Motor neuron (in vitro differentiated cells): ENCODE data around the gene CEP295NL. TPM values are rescaled to one million over a fixed set of nuclear protein-coding genes. Genes with fewer than 3 reads are reported as not detected.
"Not testable (repeated sequence)": the region's sequence is repeated elsewhere in the genome, so short reads cannot be mapped to it uniquely, and the experiment has no call there.

Source experiments
- ATAC-seq, 8 experiments: fragments of 200-7000 bp; cut with Tn5 transposase; replicated peaks in 6 of 8; 2 replicates each; pipeline ENCODE4 v1.8.0; 2021; ENCODE audit warnings: mild to moderate bottlenecking in 8 of 8, moderate library complexity in 8 of 8
- H3K27ac ChIP-seq, 2 donors: fragments of 250-450 bp; sonication (Bioruptor Pico); 2 replicates each; pipeline ENCODE4 v1.9.0; 2021; ENCODE audit warnings: antibody characterized with exemption in 2 of 2, mild to moderate bottlenecking in 2 of 2, moderate library complexity in 1 of 2
- H3K4me1 ChIP-seq, 2 donors: fragments of 250-450 bp; sonication (Bioruptor Pico); replicated peaks in 1 of 2; 2 replicates each; pipeline ENCODE4 v1.6.1; 2021; ENCODE audit warnings: antibody characterized with exemption in 2 of 2, mild to moderate bottlenecking in 2 of 2, moderate library complexity in 1 of 2
- H3K4me3 ChIP-seq, 5 donors: fragments of 250-450 bp; sonication (Bioruptor Pico); 2 replicates each; pipeline ENCODE4 v1.9.0; 2021; ENCODE audit warnings: antibody characterized with exemption in 5 of 5, mild to moderate bottlenecking in 5 of 5, moderate library complexity in 4 of 5
- WGBS, 10 experiments: fragments of 450-650 bp; shearing (Covaris generic); methylation state at CpG; one replicate each; pipeline ENCODE4 v1.0.0; 2022; 5-methylcytosine and 5-hydroxymethylcytosine counted together
- in situ Hi-C, 9 experiments: fragments of 400-800 bp; cut with MboI; loops; one replicate each; pipeline ENCODE4 v1.15.0; 2021; ENCODE audit warnings: low sequenced_read_pairs in 9 of 9, low pct_unique_long_range_greater_than_20kb in 2 of 9; ENCODE audit not compliant: unreplicated experiment in 9 of 9
- total RNA-seq, 8 experiments: library from RNA; unstranded; fragments of 300-600 nt; gene quantifications; 2 replicates each; pipeline versions ENCODE4 v1.2.3 to v1.2.4, GENCODE V29; 2022

CEP295NL gene
- total RNA-seq, 8 experiments from 2014 or later: 0.29 to 1.7 (median 0.61) TPM

- H3K4me3 ChIP-seq: no peak overlapping the region
- in situ Hi-C loops: no loop called here
- peaks cover 41 to 51% of the 10 kb centered on the region in 2 donors for H3K4me1 ChIP-seq
- WGBS, 10 experiments: 67 to 100% (median 94%) methylated on average over 1 to 8 of the region's 12 CpGs
- H3K27ac ChIP-seq: no peak overlapping the region
- no peak for ATAC-seq
Observed at GRCh38 chr17:78886954-78887353, 16.0 kb downstream of the CEP295NL start.

GRCh38 chr17:78885956-78886355 lies 17.0 kb downstream of the CEP295NL start:
- no peak for ATAC-seq
- in situ Hi-C loops: no loop called here
- Histone ChIP-seq H3K4me1 (peaks cover 35 to 44% of the 10 kb centered on the region in 2 donors), H3K4me3 (no peak overlapping the region), H3K27ac (no peak overlapping the region)
- 60 to 100% (median 70%) methylated on average over 1 to 3 of the region's 8 CpGs; no CpG with 5 or more reads in 5 of the 10 experiments for WGBS, 10 experiments

DNA sequence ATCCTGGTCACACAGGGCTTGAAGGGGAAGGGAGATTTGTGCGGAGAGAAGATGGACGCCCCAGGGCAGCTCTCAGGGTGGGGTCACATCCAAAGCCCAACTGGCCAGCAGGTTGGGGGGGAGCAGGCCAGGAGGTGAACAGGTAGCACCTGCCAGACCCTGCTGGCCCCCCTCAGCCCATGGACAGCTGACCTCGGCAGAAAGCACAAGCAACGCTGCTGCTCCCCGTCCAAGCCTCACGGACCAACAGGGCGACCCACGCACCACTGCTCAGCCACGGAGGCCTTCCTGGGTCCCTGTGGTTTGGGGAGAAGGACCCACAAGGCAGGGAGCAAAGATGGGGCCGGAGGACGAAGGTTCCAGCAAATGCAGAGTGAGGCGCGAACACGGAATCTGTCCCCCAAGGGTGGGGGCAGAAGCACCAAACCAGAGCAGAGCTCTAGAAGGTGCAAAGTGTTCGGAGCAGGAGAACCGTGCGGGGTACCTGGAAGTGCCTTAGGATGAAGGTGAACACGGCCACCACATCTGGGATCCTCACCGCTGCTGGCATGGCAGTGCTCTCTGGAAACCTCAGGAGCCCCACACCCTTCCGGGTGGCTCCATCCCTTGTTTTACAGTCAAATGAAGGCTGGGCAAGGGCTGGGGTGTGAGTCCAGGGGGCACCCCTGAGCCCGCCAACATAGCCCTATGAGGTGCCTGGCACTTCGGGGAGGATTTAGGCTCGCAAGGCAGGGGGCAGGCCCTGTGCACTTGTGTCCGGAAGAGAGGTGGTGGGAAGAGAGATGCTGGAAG lies 17.9 kb downstream of the CEP295NL start:
- peaks cover 34 to 36% of the 10 kb centered on the region in 2 donors for H3K4me1 ChIP-seq
- ATAC-seq: no peak
- in situ Hi-C loops: no loop called here
- H3K27ac ChIP-seq: peak overlapping the region; percentile 87 to 96
- H3K4me3 ChIP-seq: no peak overlapping the region
- WGBS, 10 experiments: 95 to 100% (median 100%) methylated on average over 3 to 7 of the region's 24 CpGs; no CpG with 5 or more reads in 7 of the 10 experiments

- Histone ChIP-seq H3K4me3 (peak overlapping the region in 4 of 5 donors; percentile 1 to 21 (median 14)), H3K27ac (peak overlapping the region; percentile 87 to 96), H3K4me1 (peaks cover 36 to 43% of the 10 kb centered on the region in 2 donors)
- ATAC-seq: peak in 5 of 8 experiments; percentile 13 to 22 (median 19)
- WGBS, 10 experiments: 0 to 47% (median 0%) methylated on average over 1 to 5 of the region's 20 CpGs; no CpG with 5 or more reads in 4 of the 10 experiments
- in situ Hi-C loops: no loop called here
Observed at GRCh38 chr17:78884148-78884825, 18.7 kb downstream of the CEP295NL start.

DNA sequence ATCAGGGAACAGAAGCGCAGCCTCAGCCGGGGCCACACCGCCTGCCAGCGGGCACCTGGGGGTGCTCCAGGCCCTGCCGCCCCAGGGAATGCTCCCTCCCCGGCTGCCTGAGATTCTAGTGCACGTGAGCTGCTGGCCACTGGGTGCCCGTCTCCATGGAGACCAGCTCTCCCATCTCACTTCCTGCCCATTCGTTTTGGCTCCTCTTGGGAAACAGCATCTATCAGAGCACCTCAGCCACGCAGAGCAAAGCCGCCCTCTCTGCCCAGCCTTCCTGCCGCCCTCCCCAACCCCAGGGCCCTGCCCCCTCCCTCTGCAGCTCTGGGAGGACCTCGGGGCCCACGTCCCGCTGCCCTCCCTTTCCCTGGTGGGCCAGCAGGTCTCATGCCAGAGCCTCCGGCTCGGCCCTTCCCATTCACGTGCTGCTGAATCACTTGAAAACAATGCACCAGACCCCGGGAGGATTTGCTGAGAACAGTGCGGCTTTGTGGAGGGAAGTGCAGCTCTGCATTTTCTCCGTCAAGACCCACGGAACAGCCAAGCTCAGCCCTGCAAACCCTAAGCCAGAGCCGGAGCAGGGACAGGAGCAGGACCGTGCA lies 19.4 kb downstream of the CEP295NL start:
- 0 to 11% methylated on average over 3 of the region's 24 CpGs; no CpG with 5 or more reads in 8 of the 10 experiments for WGBS, 10 experiments
- Histone ChIP-seq H3K4me3 (peak overlapping the region in 4 of 5 donors; percentile 1 to 21 (median 14)), H3K27ac (peak overlapping the region; percentile 87 to 96), H3K4me1 (peaks cover 41 to 49% of the 10 kb centered on the region in 2 donors)
- in situ Hi-C loops: no loop called here
- ATAC-seq: peak; percentile 10 to 89 (median 86)

- in situ Hi-C loops: no loop called here
- WGBS, 10 experiments: 20 to 90% (median 47%) methylated on average over 1 to 6 of the region's 10 CpGs; no CpG with 5 or more reads in 6 of the 10 experiments
- H3K27ac ChIP-seq: peak overlapping the region; percentile 87 to 96
Observed at GRCh38 chr17:78883089-78883532, 19.9 kb downstream of the CEP295NL start.

GRCh38 chr17:78882540-78883088 lies 20.4 kb downstream of the CEP295NL start:
- peak in 3 of 8 experiments; percentile 3 to 11 (median 9) for ATAC-seq
- Histone ChIP-seq H3K27ac (peak overlapping the region; percentile 87 to 96), H3K4me3 (no peak overlapping the region), H3K4me1 (peaks cover 41 to 50% of the 10 kb centered on the region in 2 donors)
- in situ Hi-C loops: no loop called here
- WGBS, 10 experiments: 0 to 91% (median 20%) methylated on average over 1 to 11 of the region's 14 CpGs; no CpG with 5 or more reads in 5 of the 10 experiments

More at GRCh38 chr17:78883089-78883532, 19.9 kb downstream of the CEP295NL start:
- peak; percentile 52 to 81 (median 62) for ATAC-seq
- H3K4me1 ChIP-seq: peaks cover 41 to 50% of the 10 kb centered on the region in 2 donors
- no peak overlapping the region for H3K4me3 ChIP-seq

GRCh38 chr17:78879635-78880186 lies 23.3 kb downstream of the CEP295NL start:
- in situ Hi-C loops: no loop called here
- Histone ChIP-seq H3K4me1 (peaks cover 48 to 50% of the 10 kb centered on the region in 2 donors), H3K27ac (peak overlapping the region in 1 of 2 donors; percentile 8), H3K4me3 (no peak overlapping the region)
- peak in 3 of 8 experiments; percentile 7 to 11 (median 10) for ATAC-seq
- 0 to 88% (median 62%) methylated on average over 1 to 11 of the region's 28 CpGs; no CpG with 5 or more reads in 4 of the 10 experiments for WGBS, 10 experiments

DNA sequence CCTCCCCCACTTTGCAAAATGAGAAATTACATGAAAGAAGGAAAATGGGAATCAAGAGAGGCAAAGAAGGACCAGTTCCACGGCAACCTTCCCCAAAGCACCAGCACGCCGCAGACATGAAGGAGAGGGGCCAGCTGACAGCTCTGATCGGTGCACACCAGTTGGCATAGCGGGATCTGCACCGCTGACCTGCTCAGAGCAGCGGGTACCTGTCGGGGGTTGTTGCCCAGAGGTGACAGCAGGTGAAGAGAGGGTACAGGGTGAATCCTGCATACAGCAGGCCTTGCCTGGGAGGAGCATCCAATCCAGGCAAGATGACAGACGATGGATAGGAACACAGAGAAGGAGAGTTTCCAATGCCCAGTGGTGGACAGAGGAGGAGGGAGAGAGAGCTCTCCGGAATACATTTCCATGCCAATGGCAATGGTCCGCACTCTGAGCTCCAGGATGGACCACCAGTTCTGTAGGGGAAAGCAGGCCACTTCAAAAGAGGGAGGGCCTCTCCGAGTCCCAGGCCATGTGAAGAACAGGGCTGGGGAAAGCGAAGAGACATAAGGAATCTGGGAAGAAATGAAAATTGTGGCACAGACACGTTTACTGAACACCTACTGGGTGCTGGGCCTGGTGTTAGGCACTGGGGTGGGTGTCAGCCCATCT lies 24.0 kb downstream of the CEP295NL start:
- Histone ChIP-seq H3K4me3 (no peak overlapping the region), H3K4me1 (peaks cover 41 to 46% of the 10 kb centered on the region in 2 donors), H3K27ac (peak overlapping the region; percentile 8 to 16)
- no peak for ATAC-seq
- WGBS, 10 experiments: 30 to 88% (median 60%) methylated on average over 1 to 8 of the region's 14 CpGs; no CpG with 5 or more reads in 3 of the 10 experiments
- in situ Hi-C loops: no loop called here

DNA sequence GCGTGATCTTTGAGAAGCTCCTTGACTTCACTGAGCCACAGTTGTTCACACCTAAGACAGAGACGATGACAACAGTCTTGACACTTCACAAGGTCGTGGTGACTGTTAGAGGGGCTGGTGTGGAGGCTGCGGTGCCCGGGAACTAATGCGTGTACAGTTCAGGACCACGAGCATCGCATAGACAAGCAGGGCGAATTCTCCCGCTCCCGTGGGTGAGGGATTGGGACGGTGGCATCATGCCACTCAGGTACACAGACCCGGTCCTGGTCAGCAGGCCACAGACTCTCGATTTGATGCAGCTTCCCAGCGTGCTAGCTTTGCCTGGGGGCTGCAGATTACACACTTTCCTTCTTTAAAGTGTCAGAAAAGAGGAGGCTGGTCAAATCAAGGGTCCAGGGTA lies 24.7 kb downstream of the CEP295NL start:
- in situ Hi-C loops: no loop called here
- WGBS, 10 experiments: 80 to 100% (median 92%) methylated on average over 1 to 11 of the region's 15 CpGs; no CpG with 5 or more reads in 3 of the 10 experiments
- Histone ChIP-seq H3K4me3 (no peak overlapping the region), H3K4me1 (peaks cover 35 to 38% of the 10 kb centered on the region in 2 donors), H3K27ac (no peak overlapping the region)
- ATAC-seq: no peak

- H3K27ac ChIP-seq, in situ Hi-C loops, H3K4me3 ChIP-seq, ATAC-seq: not testable (repeated sequence)
- 80 to 100% (median 96%) methylated on average over 1 to 8 of the region's 8 CpGs; no CpG with 5 or more reads in 1 of the 10 experiments for WGBS, 10 experiments
- peaks cover 26% of the 10 kb centered on the region in 2 donors for H3K4me1 ChIP-seq
Observed at GRCh38 chr17:78876954-78877517, 26.0 kb downstream of the CEP295NL start.
